T-helper 2 cell treated with Interferon-gamma antibody and Interleukin-4, amounts not matched to agents 100 ng/mL and 5 ng/mL, for 36 hours (primary cell): ENCODE measurements around the gene BANF2. TPM values are rescaled to one million over a fixed set of nuclear protein-coding genes. Genes with fewer than 3 reads are reported as not detected.
"Not testable (repeated sequence)": the region's sequence is repeated elsewhere in the genome, so short reads cannot be mapped to it uniquely, and the experiment has no call there.

Source experiments
- intact Hi-C: fragments of 100-400 bp; cut with micrococcal nuclease; formaldehyde crosslinking; loops from one replicate; pipeline ENCODE4 v1.15.1; 2023
- total RNA-seq: library from RNA; stranded (reverse); gene quantifications from 2 replicates; pipeline ENCODE4 v1.2.3, GENCODE V29; 2022

Gene BANF2
- total RNA-seq, 1 donor from 2014 or later, result not detected

GRCh38 chr20:17682103-17682888 is 17.5 kb upstream of the BANF2 start, which contains the start of gene RRBP1:
Gene RRBP1 (minus strand): TSS chr20:17682242. CDS start chr20:17660507, 21,735 bp downstream.
- intact Hi-C loops, result loop anchor here (1.0 to 5.0 kb wide), 15 partner anchors 71 to 1110 kb away; partner anchors contain the start of genes BFSP1, DSTN, KAT14 and MGME1

DNA sequence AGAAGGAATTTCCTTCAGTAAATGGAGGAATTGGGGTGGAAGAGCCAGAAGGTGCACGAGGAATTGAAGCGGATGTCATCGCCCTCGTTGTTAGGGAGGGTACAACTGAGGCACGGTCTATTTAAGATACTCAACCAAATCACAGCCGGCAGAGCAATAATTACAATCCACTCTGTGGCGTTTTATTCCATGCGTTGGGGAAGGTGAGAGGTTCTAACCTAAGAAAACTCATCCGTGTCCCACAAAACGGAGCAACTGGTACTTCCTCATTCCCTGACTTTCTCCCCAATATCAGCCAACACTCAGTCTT is 16.9 kb upstream of the BANF2 start:
- intact Hi-C loops, result loop anchor here (1.0 to 5.0 kb wide), 15 partner anchors 72 to 1109 kb away; partner anchors contain the start of genes BFSP1, DSTN, KAT14 and MGME1

GRCh38 chr20:17683218-17684076 is 16.3 kb upstream of the BANF2 start:
- intact Hi-C loops, result loop anchor here (2.0 to 5.0 kb wide), 6 partner anchors 73 to 1109 kb away; partner anchors contain the start of genes KAT14, PET117 and SMIM26

GRCh38 chr20:17684077-17684888 is 15.5 kb upstream of the BANF2 start:
- intact Hi-C loops, result loop anchor here (5.0 kb wide), 3 partner anchors 453 to 1108 kb away; partner anchors contain the start of genes KAT14, PET117 and SMIM26

- intact Hi-C loops, result no loop called here
Observed at GRCh38 chr20:17685168-17685567, 14.6 kb upstream of the BANF2 start.

DNA sequence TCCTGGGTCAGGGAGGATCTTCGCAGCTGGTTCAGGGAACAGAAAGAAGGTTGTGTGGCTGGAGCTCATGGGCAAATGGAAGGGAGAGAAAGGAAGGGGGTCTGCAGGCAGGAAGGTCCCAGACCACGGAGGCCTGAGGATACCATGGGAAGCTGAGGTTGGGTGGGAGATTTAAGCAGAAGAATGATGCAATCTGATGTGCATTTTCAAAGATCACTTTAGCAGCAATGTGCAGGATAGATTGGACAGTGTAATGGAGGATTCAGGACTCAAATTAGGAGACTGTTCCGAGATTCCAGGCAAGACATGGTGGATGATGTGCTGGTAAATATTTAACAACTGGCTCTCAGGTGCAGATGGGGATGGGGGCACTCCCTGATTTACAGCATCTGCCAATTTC is 12.0 kb upstream of the BANF2 start:
- intact Hi-C loops, result no loop called here

DNA sequence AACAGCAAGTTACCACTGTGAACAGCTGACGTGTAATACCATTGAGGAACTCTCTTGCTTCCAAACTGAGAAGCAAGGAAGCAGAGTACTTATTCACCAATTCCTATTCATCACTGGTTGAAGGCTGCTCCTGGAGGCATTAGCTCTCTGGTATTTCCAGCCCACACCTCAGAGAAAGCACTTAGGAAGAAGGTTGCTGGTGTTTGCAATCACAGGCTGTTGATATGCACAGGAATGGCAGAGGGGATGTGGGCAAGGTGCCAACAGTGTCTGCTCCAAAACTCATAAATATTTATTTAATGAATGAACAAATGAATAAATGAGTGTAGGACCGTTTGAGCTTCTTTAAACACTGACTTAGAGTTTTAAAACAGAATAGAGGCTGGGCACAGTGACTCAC is 10.8 kb upstream of the BANF2 start:
- intact Hi-C loops, result no loop called here

GRCh38 chr20:17690144-17690543 is 9.6 kb upstream of the BANF2 start:
- intact Hi-C loops, result no loop called here

- intact Hi-C loops, result no loop called here
Observed at GRCh38 chr20:17691758-17692157, 8.0 kb upstream of the BANF2 start.

DNA sequence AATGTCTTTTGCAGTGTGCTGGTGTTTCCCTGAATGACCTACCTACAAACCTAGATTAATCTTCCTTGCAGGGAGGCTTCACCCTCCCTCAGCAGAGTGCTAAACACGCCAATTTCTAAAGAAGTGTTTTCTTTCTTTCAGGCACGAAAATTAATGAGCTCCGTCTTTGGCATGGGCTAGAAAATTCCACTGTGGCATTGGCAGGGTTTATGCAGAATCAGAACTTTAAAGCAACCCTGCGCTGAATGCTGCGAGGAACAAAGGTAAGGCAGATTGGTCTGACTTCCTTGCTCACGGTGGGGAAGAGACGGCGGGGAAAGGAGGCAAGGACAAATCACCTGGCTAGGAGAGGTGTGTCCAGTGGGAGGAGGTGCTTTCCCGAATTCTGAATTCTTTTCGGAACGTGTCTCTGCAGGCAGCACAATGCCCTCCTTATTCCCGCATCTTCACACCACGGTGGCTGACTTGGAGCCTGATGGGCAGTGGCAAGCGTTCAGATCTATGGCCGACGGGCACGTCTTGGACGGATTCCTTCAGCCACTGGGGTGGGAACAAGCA is 6.2 kb upstream of the BANF2 start:
- intact Hi-C loops, result no loop called here

GRCh38 chr20:17694767-17695166 is 5.0 kb upstream of the BANF2 start:
- intact Hi-C loops, result no loop called here

GRCh38 chr20:17696287-17696686 is 3.5 kb upstream of the BANF2 start:
- intact Hi-C loops, result no loop called here

DNA sequence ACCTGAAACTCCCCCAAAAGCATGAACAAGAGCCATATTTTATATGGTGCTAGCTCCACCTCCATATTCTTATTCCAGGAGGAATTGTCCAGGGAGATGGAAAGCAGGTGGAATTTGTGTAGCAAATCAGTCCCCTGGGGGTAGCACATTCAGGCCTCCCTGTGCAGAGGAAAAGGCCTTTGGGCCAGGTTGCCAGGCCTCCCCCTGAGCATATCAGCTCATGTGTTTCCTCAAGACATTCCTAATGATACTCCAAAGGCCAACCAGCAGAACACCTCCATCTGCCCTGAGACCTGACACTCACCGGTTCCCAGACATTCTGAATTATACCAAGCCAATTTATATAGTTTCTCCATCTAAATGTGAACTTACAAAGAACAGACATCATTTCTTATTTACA is 2.6 kb upstream of the BANF2 start:
- intact Hi-C loops, result no loop called here

GRCh38 chr20:17698384-17698783 is 1.4 kb upstream of the BANF2 start:
- intact Hi-C loops, result no loop called here

- intact Hi-C loops, result no loop called here
Observed at GRCh38 chr20:17700637-17701036, 871 bp downstream of the BANF2 start.

GRCh38 chr20:17701826-17702225 is 2.1 kb downstream of the BANF2 start:
- intact Hi-C loops, result no loop called here

DNA sequence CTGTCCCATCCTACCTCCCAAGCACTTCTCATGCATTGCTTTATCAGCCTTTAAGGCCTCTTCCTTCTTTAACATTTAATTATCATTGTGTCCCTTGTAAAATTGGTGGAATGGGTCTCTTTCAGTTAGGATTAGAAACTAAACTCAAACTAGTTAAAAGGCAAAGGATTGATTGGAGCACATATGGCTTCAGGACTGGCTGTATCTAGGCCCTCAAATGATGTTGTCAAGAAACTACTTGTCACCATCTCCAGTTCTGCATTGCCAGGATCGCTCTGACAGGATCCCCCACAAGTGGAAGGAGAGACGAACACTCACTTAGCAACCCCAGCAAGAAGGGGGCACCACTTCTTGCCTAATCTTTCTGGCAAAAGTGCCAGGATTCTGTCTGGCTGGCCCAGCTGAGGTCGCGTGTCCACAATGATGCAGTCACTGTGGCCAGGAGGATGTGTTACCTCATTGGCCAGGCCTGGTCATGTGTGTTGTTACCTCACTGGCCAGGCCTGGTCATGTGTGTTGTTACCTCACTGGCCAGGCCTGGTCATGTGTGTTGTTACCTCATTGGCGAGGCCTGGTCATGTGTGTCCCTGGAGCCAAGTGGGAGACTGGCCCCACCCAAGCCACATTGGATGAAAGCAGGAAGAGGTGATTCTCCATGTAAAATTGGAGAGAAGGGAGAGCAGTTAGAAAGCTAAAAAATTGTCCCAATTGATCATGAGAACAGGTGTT is 5.0 kb downstream of the BANF2 start:
- intact Hi-C loops, result no loop called here

- intact Hi-C loops, result no loop called here
Observed at GRCh38 chr20:17705916-17706315, 6.2 kb downstream of the BANF2 start.

DNA sequence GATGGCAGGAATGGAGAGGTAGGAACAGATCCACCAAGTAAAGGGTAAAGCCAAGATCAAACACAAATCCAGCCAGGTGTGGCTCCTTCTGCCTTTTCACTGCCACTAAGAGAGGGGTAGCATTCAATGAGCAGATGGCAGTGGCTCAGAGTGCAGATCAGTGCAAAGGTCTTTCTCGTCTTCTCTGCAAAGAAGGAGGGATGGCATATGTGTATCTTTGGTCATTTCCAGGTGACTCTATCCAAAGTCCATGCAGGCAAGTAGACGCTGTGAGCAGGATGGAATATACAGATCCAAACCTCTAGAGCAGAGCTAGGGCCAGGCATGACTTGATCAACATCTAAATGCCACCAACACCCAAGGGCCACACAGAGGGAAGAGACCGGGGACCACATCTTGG is 6.9 kb downstream of the BANF2 start:
- intact Hi-C loops, result no loop called here

DNA sequence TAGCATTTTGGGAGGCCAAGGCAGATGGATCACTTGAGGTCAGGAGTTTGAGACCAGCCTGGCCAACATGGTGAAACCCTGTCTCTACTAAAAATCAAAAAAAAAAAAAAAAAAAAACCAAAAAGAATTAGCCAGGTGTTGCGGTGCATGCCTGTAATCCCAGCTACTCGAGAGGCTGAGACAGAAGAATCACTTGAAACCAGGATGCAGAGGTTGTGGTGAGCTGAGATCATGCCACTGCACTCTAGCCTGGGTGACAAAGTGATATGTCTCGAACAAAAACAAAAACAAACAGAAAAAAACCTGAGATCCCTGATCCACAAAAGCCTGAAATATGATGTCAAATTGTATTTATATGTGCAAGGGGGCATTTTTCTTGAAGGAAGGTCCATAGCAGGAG is 8.2 kb downstream of the BANF2 start:
- intact Hi-C loops, result not testable (repeated sequence)
